SK-N-SH treated with all-trans-retinoic acid at 6 μM for 48 hours (cell line): ENCODE measurements around the gene ERCC1.

Source experiments
- PPARA ChIP-seq: fragments of 250-450 bp; sonication (Bioruptor Pico); IDR thresholded peaks from 2 replicates; pipeline ENCODE4 v1.5.0; 2020; ENCODE audit warnings: mild to moderate bottlenecking, borderline replicate concordance
- RARB ChIP-seq: fragments of 250-450 bp; sonication (Bioruptor Pico); IDR thresholded peaks from 2 replicates; pipeline ENCODE4 v1.8.0; 2021; ENCODE audit warnings: mild to moderate bottlenecking, moderate library complexity
- ZFP3 ChIP-seq: fragments of 250-450 bp; sonication (Bioruptor Pico); IDR thresholded peaks from 2 replicates; pipeline ENCODE4 v1.5.0; 2020; ENCODE audit warnings: mild to moderate bottlenecking, moderate library complexity
- ZFP30 ChIP-seq: fragments of 450-650 bp; formaldehyde crosslinking; IDR thresholded peaks from 2 replicates; pipeline ENCODE4 v1.5.0; 2022; ENCODE audit warnings: mild to moderate bottlenecking, moderate library complexity
- TF ChIP-seq, protein P1 (sequence below): fragments of 250-450 bp; sonication (Bioruptor Pico); IDR thresholded peaks from 2 replicates; pipeline ENCODE4 v1.8.0; 2021; ENCODE audit warnings: low read depth, mild to moderate bottlenecking, moderate library complexity, borderline replicate concordance

DNA sequence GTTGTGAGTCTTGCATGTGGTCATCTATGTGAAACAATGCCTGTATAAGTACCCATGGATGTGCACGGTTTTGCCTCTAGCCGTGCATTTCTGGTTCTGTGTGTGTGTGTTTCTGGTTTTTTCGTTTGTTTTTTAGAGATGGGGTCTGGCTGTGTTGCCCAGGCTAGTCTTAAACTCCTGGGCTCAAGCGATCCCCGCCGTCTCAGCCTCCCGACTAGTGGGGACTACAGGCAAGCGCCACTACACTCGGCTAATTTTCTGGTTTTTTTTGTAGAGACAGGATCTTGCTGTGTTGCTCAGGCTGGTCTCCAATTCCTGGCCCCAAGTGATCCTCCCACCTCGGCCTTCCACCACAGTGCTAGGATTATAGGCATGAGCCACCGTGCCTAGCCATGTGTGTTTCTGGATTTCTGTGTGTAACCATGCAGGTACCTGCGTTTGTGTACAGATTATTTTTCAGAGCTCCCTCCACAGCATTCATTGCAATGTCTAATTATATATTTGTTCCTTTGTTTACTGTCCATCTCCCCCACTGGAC, 28.2 kb upstream of the ERCC1 start:
- TF ChIP-seq PPARA (CRISPR knock-in tag) (no peak), ZFP3 (CRISPR knock-in tag) (no peak), ZFP30 (CRISPR knock-in tag) (no peak), RARB (CRISPR knock-in tag) (no peak)
- TF ChIP-seq, protein P1, sequence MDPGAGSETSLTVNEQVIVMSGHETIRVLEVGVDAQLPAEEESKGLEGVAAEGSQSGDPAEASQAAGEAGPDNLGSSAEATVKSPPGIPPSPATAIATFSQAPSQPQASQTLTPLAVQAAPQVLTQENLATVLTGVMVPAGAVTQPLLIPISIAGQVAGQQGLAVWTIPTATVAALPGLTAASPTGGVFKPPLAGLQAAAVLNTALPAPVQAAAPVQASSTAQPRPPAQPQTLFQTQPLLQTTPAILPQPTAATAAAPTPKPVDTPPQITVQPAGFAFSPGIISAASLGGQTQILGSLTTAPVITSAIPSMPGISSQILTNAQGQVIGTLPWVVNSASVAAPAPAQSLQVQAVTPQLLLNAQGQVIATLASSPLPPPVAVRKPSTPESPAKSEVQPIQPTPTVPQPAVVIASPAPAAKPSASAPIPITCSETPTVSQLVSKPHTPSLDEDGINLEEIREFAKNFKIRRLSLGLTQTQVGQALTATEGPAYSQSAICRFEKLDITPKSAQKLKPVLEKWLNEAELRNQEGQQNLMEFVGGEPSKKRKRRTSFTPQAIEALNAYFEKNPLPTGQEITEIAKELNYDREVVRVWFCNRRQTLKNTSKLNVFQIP (CRISPR knock-in tag) = no peak
